CD14-positive monocyte (primary cell): ENCODE data around the gene RAB28. TPM values are rescaled to one million over a fixed set of nuclear protein-coding genes. Genes with fewer than 3 reads are reported as not detected.
A peak's percentile ranks its signal among the peaks of the same experiment; 100 is the strongest.

Source experiments
- DNase-seq, 3 donors: peaks; one replicate each; pipeline ENCODE4 v3.0.0-alpha.2; 2011 to 2022
- H2AFZ ChIP-seq: 2 replicates; pipeline ENCODE4 v1.6.0; 2012; ENCODE audit warnings: mild to moderate bottlenecking, low read depth, low read length, inconsistent platforms; ENCODE audit not compliant: insufficient read depth, poor library complexity, severe bottlenecking
- H3K27ac ChIP-seq, 2 donors: 1 replicate in 1 of 2; 2 replicates in 1 of 2; pipeline ENCODE4 v1.5.1; 2012 to 2013; ENCODE audit warnings: low read length in 2 of 2, control low read depth in 1 of 2, inconsistent platforms in 1 of 2, low read depth in 1 of 2, mild to moderate bottlenecking in 1 of 2
- H3K27me3 ChIP-seq, 2 donors: one replicate each; pipeline versions ENCODE4 v1.6.0 to v1.6.1; 2011 to 2013; ENCODE audit warnings: low read length in 2 of 2; ENCODE audit not compliant: control insufficient read depth in 2 of 2, insufficient read depth in 2 of 2
- H3K36me3 ChIP-seq, 2 donors: replicated peaks in 1 of 2; 1 replicate in 1 of 2; 2 replicates in 1 of 2; pipeline versions ENCODE4 v1.5.1 to v1.6.1; 2012 to 2013; ENCODE audit warnings: low read length in 2 of 2, control low read depth in 1 of 2, inconsistent platforms in 1 of 2, mild to moderate bottlenecking in 1 of 2; ENCODE audit not compliant: insufficient read depth in 2 of 2, control insufficient read depth in 1 of 2
- H3K4me1 ChIP-seq, 2 donors: 1 replicate in 1 of 2; 2 replicates in 1 of 2; pipeline versions ENCODE4 v1.5.1 to v1.6.1; 2012 to 2013; ENCODE audit warnings: low read length in 2 of 2, control low read depth in 1 of 2, inconsistent platforms in 1 of 2, mild to moderate bottlenecking in 1 of 2, moderate library complexity in 1 of 2; ENCODE audit not compliant: insufficient read depth in 2 of 2, control insufficient read depth in 1 of 2
- H3K4me2 ChIP-seq: replicated peaks from 2 replicates; pipeline ENCODE3; 2012; ENCODE audit warnings: low read length, moderate library complexity, mild to moderate bottlenecking; ENCODE audit not compliant: poor library complexity, severe bottlenecking; ENCODE audit errors: extremely low read depth
- H3K4me3 ChIP-seq, 3 experiments: fragments of 200-600 bp in 1 of 3; sonication (generic) in 1 of 3; replicated peaks in 1 of 3; 1 replicate in 2 of 3; 2 replicates in 1 of 3; pipeline ENCODE4 v1.5.1; 2011 to 2013; ENCODE audit warnings: low read length in 3 of 3, mild to moderate bottlenecking in 3 of 3, control low read depth in 2 of 3, low read depth in 2 of 3, inconsistent platforms in 1 of 3, moderate library complexity in 1 of 3
- H3K79me2 ChIP-seq: 2 replicates; pipeline ENCODE4 v1.6.0; 2012; ENCODE audit warnings: mild to moderate bottlenecking, control low read depth, inconsistent platforms, low read length, moderate library complexity; ENCODE audit not compliant: insufficient read depth
- H3K9ac ChIP-seq: 2 replicates; pipeline ENCODE4 v1.6.0; 2017; ENCODE audit warnings: low read length, mild to moderate bottlenecking; ENCODE audit not compliant: insufficient read depth, poor library complexity, severe bottlenecking
- H3K9me3 ChIP-seq, 2 donors: replicated peaks in 1 of 2; 1 replicate in 1 of 2; 2 replicates in 1 of 2; pipeline versions ENCODE4 v1.5.1 to v1.6.1; 2012 to 2013; ENCODE audit warnings: low read length in 2 of 2, control low read depth in 1 of 2; ENCODE audit not compliant: control insufficient read depth in 1 of 2, insufficient read depth in 1 of 2
- H4K20me1 ChIP-seq: 2 replicates; pipeline ENCODE4 v1.6.0; 2012; ENCODE audit warnings: mild to moderate bottlenecking, low read length, control low read depth, moderate library complexity; ENCODE audit not compliant: insufficient read depth
- H3K27ac Mint-ChIP-seq, 7 donors: one replicate each; pipeline ENCODE4 v1.8.0; 2020; ENCODE audit warnings: mild to moderate bottlenecking in 7 of 7, mixed read lengths in 7 of 7, moderate library complexity in 6 of 7, inconsistent platforms in 2 of 7
- H3K27me3 Mint-ChIP-seq, 3 donors: one replicate each; pipeline ENCODE4 v1.8.0; 2021 to 2022; ENCODE audit warnings: low read depth in 3 of 3, mild to moderate bottlenecking in 3 of 3, mixed read lengths in 3 of 3, moderate library complexity in 3 of 3, inconsistent platforms in 1 of 3
- H3K36me3 Mint-ChIP-seq, 2 donors: one replicate each; pipeline ENCODE4 v1.8.0; 2020; ENCODE audit warnings: mixed read lengths in 2 of 2, inconsistent platforms in 1 of 2, mild to moderate bottlenecking in 1 of 2
- H3K4me1 Mint-ChIP-seq: one replicate; pipeline ENCODE4 v1.8.0; 2020; ENCODE audit warnings: mild to moderate bottlenecking, mixed read lengths
- H3K4me3 Mint-ChIP-seq, 2 donors: one replicate each; pipeline ENCODE4 v1.8.0; 2020; ENCODE audit warnings: mild to moderate bottlenecking in 2 of 2, mixed read lengths in 2 of 2, moderate library complexity in 1 of 2
- H3K9me3 Mint-ChIP-seq, 7 donors: one replicate each; pipeline ENCODE4 v1.8.0; 2020 to 2022; ENCODE audit warnings: mixed read lengths in 7 of 7, mild to moderate bottlenecking in 6 of 7, moderate library complexity in 6 of 7, inconsistent platforms in 2 of 7
- CTCF ChIP-seq: fragments of 200-600 bp; IDR thresholded peaks from one replicate; pipeline ENCODE4 v1.8.0; 2022; ENCODE audit warnings: antibody characterized with exemption, mild to moderate bottlenecking
- WGBS: methylation state at CpG from one replicate; pipeline ENCODE4 v1.1.5; 2013; ENCODE audit warnings: missing lambda C conversion rate; ENCODE audit not compliant: insufficient coverage; 5-methylcytosine and 5-hydroxymethylcytosine counted together
- intact Hi-C, 2 donors: fragments of 100-400 bp; cut with micrococcal nuclease; formaldehyde crosslinking; loops; one replicate each; pipeline versions ENCODE4 v1.15.0 to v1.15.1; 2023
- polyA plus RNA-seq, 3 donors: library from polyadenylated mRNA; depleted of rRNA in 1 of 3; unstranded in 2 of 3; stranded (reverse) in 1 of 3; fragments of 300-500 nt in 2 of 3; fragments of >200 nt in 1 of 3; fragmentation: Illumina TruSeq in 2 of 3; gene quantifications; 1 replicate in 2 of 3; 2 replicates in 1 of 3; pipeline ENCODE4 v1.2.3, GENCODE V29; 2012 to 2021

The RAB28 gene
- polyA plus RNA-seq, 3 donors = 7.6 to 18.0 (median 17.8) TPM

- Histone ChIP-seq H3K36me3 (no peaks in the 10 kb centered on the region), H4K20me1 (no peaks in the 10 kb centered on the region)
- H3K4me3 Mint-ChIP-seq = peak overlapping the region in 1 of 2 donors; percentile 67
Observed at GRCh38 chr4:13523105-13523477, 39.0 kb upstream of the RAB28 start.

GRCh38 chr4:13522282-13523104 is 38.4 kb upstream of the RAB28 start:
- H3K27ac ChIP-seq = no peak overlapping the region
- intact Hi-C loops = no loop called here
- peaks cover 7 to 10% of the 10 kb centered on the region in 2 donors for H3K36me3 Mint-ChIP-seq
- H3K27ac Mint-ChIP-seq = no peak overlapping the region
- no peak for DNase-seq
- H3K27me3 ChIP-seq = peaks cover 89 to 100% of the 10 kb centered on the region in 2 donors
- no peak overlapping the region for H3K4me3 ChIP-seq
- no peak for TF ChIP-seq CTCF
- peaks cover 11 to 12% of the 10 kb centered on the region in 2 donors for H3K4me1 ChIP-seq
- peak overlapping the region in 1 of 2 donors; percentile 76 for H3K4me3 Mint-ChIP-seq
- peaks cover 11% of the 10 kb centered on the region for H3K4me1 Mint-ChIP-seq
- H4K20me1 ChIP-seq = no peaks in the 10 kb centered on the region
- H3K36me3 ChIP-seq = no peaks in the 10 kb centered on the region
- H3K4me2 ChIP-seq = peak overlapping the region; percentile 0
- H3K9me3 ChIP-seq = peaks cover 17 to 51% of the 10 kb centered on the region in 2 donors
- no peak overlapping the region for H2AFZ ChIP-seq
- no peaks in the 10 kb centered on the region for H3K79me2 ChIP-seq
- 2% methylated on average over 47 of the region's 49 CpGs for WGBS
- H3K9me3 Mint-ChIP-seq = peaks cover 10 to 29% (median 22%) of the 10 kb centered on the region in 7 donors
- H3K27me3 Mint-ChIP-seq = peaks cover 81 to 89% (median 82%) of the 10 kb centered on the region in 3 donors
- no peak overlapping the region for H3K9ac ChIP-seq

More at GRCh38 chr4:13523105-13523477, 39.0 kb upstream of the RAB28 start:
- Mint-ChIP-seq H3K36me3 (peaks cover 9 to 10% of the 10 kb centered on the region in 2 donors), H3K27me3 (peaks cover 85 to 92% (median 87%) of the 10 kb centered on the region in 3 donors), H3K4me1 (peaks cover 17% of the 10 kb centered on the region), H3K27ac (no peak overlapping the region), H3K9me3 (peaks cover 10 to 34% (median 25%) of the 10 kb centered on the region in 7 donors)
- TF ChIP-seq CTCF = no peak
- peaks cover 88 to 100% of the 10 kb centered on the region in 2 donors for H3K27me3 ChIP-seq
- H3K79me2 ChIP-seq = no peaks in the 10 kb centered on the region
- peaks cover 17 to 18% of the 10 kb centered on the region in 2 donors for H3K4me1 ChIP-seq
- peaks cover 17 to 54% of the 10 kb centered on the region in 2 donors for H3K9me3 ChIP-seq
- no peak for DNase-seq
- H3K9ac ChIP-seq = no peak overlapping the region
- no peak overlapping the region for H3K4me2 ChIP-seq
- H3K27ac ChIP-seq = no peak overlapping the region
- H3K4me3 ChIP-seq = no peak overlapping the region
- no peak overlapping the region for H2AFZ ChIP-seq
- WGBS = 8% methylated on average over 17 of the region's 17 CpGs
- intact Hi-C loops = no loop called here
